LNCAP (cell line): ENCODE measurements around the gene MTA2.

Experiments used
- CTCF ChIP-seq: fragments of 450-650 bp; IDR thresholded peaks from 2 replicates; pipeline ENCODE4 v1.5.1; 2017; ENCODE audit warnings: mild to moderate bottlenecking

MTA2 gene

GRCh38 chr11:62610814-62611704, 9.4 kb upstream of the MTA2 start:
- no peak for TF ChIP-seq CTCF

- no peak for TF ChIP-seq CTCF
Observed at GRCh38 chr11:62610403-62610802, 8.7 kb upstream of the MTA2 start.

- no peak for TF ChIP-seq CTCF
Observed at GRCh38 chr11:62608776-62609175, 7.1 kb upstream of the MTA2 start.

- TF ChIP-seq CTCF = no peak
Observed at GRCh38 chr11:62607714-62608113, 6.0 kb upstream of the MTA2 start.

GRCh38 chr11:62605902-62606301, 4.2 kb upstream of the MTA2 start:
- TF ChIP-seq CTCF = no peak

- no peak for TF ChIP-seq CTCF
Observed at GRCh38 chr11:62605467-62605866, 3.8 kb upstream of the MTA2 start.

GRCh38 chr11:62604460-62605120, 2.9 kb upstream of the MTA2 start:
- no peak for TF ChIP-seq CTCF
